Calu3 (cell line): ENCODE data around the gene APEX1. TPM values are rescaled to one million over a fixed set of nuclear protein-coding genes. Genes with fewer than 3 reads are reported as not detected.

Source experiments
- Bru-seq: library from RNA; stranded (reverse); fragments of 400-500 nt; gene quantifications from one replicate; lab custom pipeline; 2021; lab: Mats Ljungman, UMichigan
- BruChase-seq, 2 experiments: library from RNA; stranded (reverse); fragments of 400-500 nt; gene quantifications; one replicate each; lab custom pipeline; 2021; lab: Mats Ljungman, UMichigan
- BruUV-seq: library from RNA; stranded (reverse); fragments of 400-500 nt; replicated peaks from 2 replicates; lab custom pipeline; 2021; lab: Mats Ljungman, UMichigan
- CTCF ChIA-PET: fragments of 300-600 bp; sonication (Branson Sonifier 250); formaldehyde crosslinking; loops from one replicate; lab custom pipeline; 2022; ENCODE audit warnings: antibody characterized with exemption; lab: Charles Lee
- DNase-seq: peaks from one replicate; pipeline ENCODE4 v3.0.0; 2022
- H3K27ac Mint-ChIP-seq: one replicate; pipeline ENCODE4 v1.8.0; 2022; ENCODE audit warnings: mixed read lengths; ENCODE audit not compliant: unreplicated experiment
- H3K27me3 Mint-ChIP-seq: one replicate; pipeline ENCODE4 v1.8.0; 2022; ENCODE audit warnings: mixed read lengths; ENCODE audit not compliant: unreplicated experiment
- H3K36me3 Mint-ChIP-seq: one replicate; pipeline ENCODE4 v1.8.0; 2022; ENCODE audit warnings: mild to moderate bottlenecking, moderate library complexity, mixed read lengths; ENCODE audit not compliant: insufficient read depth, unreplicated experiment
- H3K4me1 Mint-ChIP-seq: one replicate; pipeline ENCODE4 v1.8.0; 2022; ENCODE audit warnings: mild to moderate bottlenecking, low read depth, mixed read lengths; ENCODE audit not compliant: unreplicated experiment
- H3K4me3 Mint-ChIP-seq: one replicate; pipeline ENCODE4 v1.8.0; 2022; ENCODE audit warnings: mild to moderate bottlenecking, low read depth, moderate library complexity, mixed read lengths; ENCODE audit not compliant: unreplicated experiment
- H3K9me3 Mint-ChIP-seq: one replicate; pipeline ENCODE4 v1.8.0; 2022; ENCODE audit warnings: low read depth, mixed read lengths; ENCODE audit not compliant: unreplicated experiment
- intact Hi-C: fragments of 100-400 bp; cut with micrococcal nuclease; formaldehyde crosslinking; loops from one replicate; pipeline ENCODE4 v1.10.0; 2022; ENCODE audit not compliant: unreplicated experiment
- long read RNA-seq: library from polyadenylated mRNA; stranded (forward); transcript quantifications from one replicate; pipeline ENCODE4 v2.0.0, GENCODE V29; 2022
- total RNA-seq: library from RNA; stranded (reverse); gene quantifications from 2 replicates; pipeline ENCODE4 v1.2.3, GENCODE V29; 2022
- TF ChIP-seq, protein P1 (sequence below): fragments of 200-600 bp; IDR thresholded peaks from one replicate; pipeline ENCODE4 v1.8.0; 2022; ENCODE audit warnings: antibody characterized with exemption; ENCODE audit not compliant: unreplicated experiment

Gene APEX1
- 205 TPM in 2 replicates for total RNA-seq
- percentile 95 among the genes with signal in this experiment for Bru-seq, nascent RNA
- percentile 99 among the genes with signal in this experiment for BruChase-seq, experiment 1, labeled RNA remaining after a 6-hour chase
- percentile 99 among the genes with signal in this experiment for BruChase-seq, experiment 2, labeled RNA remaining after a 2-hour chase
- long read RNA-seq, transcript APEX1-216 (3 exons, 1,803 nt) = minor isoform, 25 of 314 reads
- long read RNA-seq, transcript APEX1-210 (5 exons, 1,437 nt) = minor isoform, 20 of 314 reads
- long read RNA-seq, transcript APEX1-205 (4 exons, 1,603 nt) = minor isoform, 38 of 314 reads
- long read RNA-seq, transcript APEX1-201 (5 exons, 1,484 nt) = major isoform, 182 of 314 reads
- long read RNA-seq, partial matches to known transcripts = 12 of 314 reads
- long read RNA-seq, other reads (novel, unspliced or antisense) = 20 of 314 reads

DNA sequence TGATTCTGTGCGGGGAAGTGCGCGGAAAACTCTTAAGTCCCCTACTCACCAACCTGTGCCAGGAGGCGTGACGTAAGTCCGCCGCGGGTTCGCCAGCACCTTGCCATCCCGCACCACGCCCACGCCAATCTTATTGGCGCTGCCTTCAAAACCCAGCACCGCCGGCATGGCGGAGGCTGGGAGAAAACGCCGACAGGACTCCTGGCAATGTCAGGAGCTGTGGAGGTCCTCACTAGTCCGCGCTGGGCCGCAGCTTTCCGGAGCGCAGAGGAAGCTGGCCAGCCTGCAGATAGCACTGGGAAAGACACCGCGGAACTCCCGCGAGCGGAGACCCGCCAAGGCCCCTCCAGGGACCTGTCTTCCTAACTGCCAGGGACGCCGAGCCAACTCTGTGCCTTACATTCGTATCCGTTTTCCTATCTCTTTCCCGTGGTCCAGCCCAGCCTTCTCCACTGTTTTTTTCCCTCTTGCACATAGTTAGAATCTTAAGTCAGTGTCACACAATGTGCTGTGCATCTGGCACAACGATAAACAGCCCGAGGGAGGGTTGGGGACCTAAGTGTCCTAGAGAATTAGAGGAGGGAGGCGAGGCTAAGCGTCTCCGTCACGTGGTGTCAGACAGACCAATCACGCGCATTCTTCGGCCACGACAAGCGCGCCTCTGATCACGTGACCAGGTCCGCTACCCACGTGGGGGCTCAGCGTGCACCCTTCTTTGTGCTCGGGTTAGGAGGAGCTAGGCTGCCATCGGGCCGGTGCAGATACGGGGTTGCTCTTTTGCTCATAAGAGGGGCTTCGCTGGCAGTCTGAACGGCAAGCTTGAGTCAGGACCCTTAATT is at the start of gene APEX1, which contains the start of gene OSGEP:
TSS of gene APEX1 (plus strand) at position 711 of the 839 bp plus-strand sequence. CDS start 420 bp downstream, outside the sequence.
TSS of gene OSGEP (minus strand) at position 297 of the 839 bp plus-strand sequence. CDS start at position 168, 129 bp downstream.
- CTCF ChIA-PET = interaction anchor here (0.6 to 2.4 kb wide), 6 partner anchors 15 to 543 kb away, joined by 3 to 14 read pairs (median 4); partner anchors contain the start of genes PARP2 and PNP
- peaks cover 4% of the 10 kb centered on the region for H3K4me1 Mint-ChIP-seq
- H3K27ac Mint-ChIP-seq = no peak within 1 kb of the TSS
- TF ChIP-seq, protein P1, sequence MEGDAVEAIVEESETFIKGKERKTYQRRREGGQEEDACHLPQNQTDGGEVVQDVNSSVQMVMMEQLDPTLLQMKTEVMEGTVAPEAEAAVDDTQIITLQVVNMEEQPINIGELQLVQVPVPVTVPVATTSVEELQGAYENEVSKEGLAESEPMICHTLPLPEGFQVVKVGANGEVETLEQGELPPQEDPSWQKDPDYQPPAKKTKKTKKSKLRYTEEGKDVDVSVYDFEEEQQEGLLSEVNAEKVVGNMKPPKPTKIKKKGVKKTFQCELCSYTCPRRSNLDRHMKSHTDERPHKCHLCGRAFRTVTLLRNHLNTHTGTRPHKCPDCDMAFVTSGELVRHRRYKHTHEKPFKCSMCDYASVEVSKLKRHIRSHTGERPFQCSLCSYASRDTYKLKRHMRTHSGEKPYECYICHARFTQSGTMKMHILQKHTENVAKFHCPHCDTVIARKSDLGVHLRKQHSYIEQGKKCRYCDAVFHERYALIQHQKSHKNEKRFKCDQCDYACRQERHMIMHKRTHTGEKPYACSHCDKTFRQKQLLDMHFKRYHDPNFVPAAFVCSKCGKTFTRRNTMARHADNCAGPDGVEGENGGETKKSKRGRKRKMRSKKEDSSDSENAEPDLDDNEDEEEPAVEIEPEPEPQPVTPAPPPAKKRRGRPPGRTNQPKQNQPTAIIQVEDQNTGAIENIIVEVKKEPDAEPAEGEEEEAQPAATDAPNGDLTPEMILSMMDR = no peak
- intact Hi-C loops = loop anchor here (1.0 to 5.0 kb wide), 3 partner anchors 40 to 155 kb away; partner anchors contain the start of gene PARP2
- H3K27me3 Mint-ChIP-seq = no peaks in the 10 kb centered on the region
- no peaks in the 10 kb centered on the region for H3K9me3 Mint-ChIP-seq
- H3K36me3 Mint-ChIP-seq = peaks cover 23% of the 10 kb centered on the region
- no peak within 1 kb of the TSS for H3K4me3 Mint-ChIP-seq
- no TSS peak for BruUV-seq
- peak; percentile 96 for DNase-seq

DNA sequence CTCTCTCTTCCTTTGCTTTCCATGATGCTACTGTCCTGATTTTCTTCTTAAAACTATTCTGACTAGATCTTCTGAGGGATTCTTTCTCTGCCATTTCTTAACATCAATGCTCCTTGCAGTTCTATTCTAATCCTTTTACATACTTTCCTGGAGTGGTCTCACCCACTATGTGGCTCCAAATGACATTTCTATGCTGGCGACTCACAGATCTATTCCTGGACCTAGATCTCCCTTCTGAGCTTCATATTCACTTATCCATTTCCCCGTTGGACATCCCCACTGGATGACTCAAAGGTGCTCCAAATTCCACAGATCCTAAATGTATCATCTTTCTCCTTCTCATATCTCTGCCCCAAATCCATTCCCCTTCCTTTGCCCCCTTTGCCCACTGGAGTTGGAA is 45.8 kb upstream of the APEX1 start:
- no TSS peak for BruUV-seq
- intact Hi-C loops = no loop called here
- Mint-ChIP-seq H3K4me3 (no peak overlapping the region), H3K36me3 (peaks cover 34% of the 10 kb centered on the region), H3K27ac (no peak overlapping the region), H3K27me3 (no peaks in the 10 kb centered on the region), H3K9me3 (no peaks in the 10 kb centered on the region), H3K4me1 (peaks cover 9% of the 10 kb centered on the region)
- DNase-seq = no peak
- TF ChIP-seq, protein P1 = no peak
- CTCF ChIA-PET = no interaction called here

- Mint-ChIP-seq H3K36me3 (peaks cover 23% of the 10 kb centered on the region), H3K27me3 (no peaks in the 10 kb centered on the region)
Measured at GRCh38 chr14:20412411-20412810, 42.6 kb upstream of the APEX1 start.

More at GRCh38 chr14:20412411-20412810, 42.6 kb upstream of the APEX1 start:
- intact Hi-C loops = no loop called here
- no peak for DNase-seq
- no peaks in the 10 kb centered on the region for H3K9me3 Mint-ChIP-seq
- peak overlapping the region; percentile 76 for H3K4me3 Mint-ChIP-seq
- H3K4me1 Mint-ChIP-seq = peaks cover 18% of the 10 kb centered on the region
- BruUV-seq = TSS peak; percentile 57
- TF ChIP-seq, protein P1 = no peak
- peak overlapping the region; percentile 83 for H3K27ac Mint-ChIP-seq
- CTCF ChIA-PET = no interaction called here
